A673 (cell line): ENCODE data around the gene MATN1. TPM values are rescaled to one million over a fixed set of nuclear protein-coding genes. Genes with fewer than 3 reads are reported as not detected.

Experiments
- BruUV-seq: library from RNA; stranded (reverse); fragments of 400-500 nt; replicated peaks from 2 replicates; lab custom pipeline; 2021; lab: Mats Ljungman, UMichigan
- CTCF ChIA-PET: fragments of 300-600 bp; sonication (Branson Sonifier 250); formaldehyde crosslinking; loops from one replicate; lab custom pipeline; 2022; ENCODE audit warnings: antibody characterized with exemption; lab: Charles Lee
- POLR2A ChIA-PET: fragments of 300-600 bp; sonication (Branson Sonifier 250); formaldehyde crosslinking; loops from one replicate; lab custom pipeline; 2022; ENCODE audit warnings: antibody characterized with exemption; ENCODE audit not compliant: low non-redundant PET; lab: Charles Lee
- DNase-seq: peaks from one replicate; pipeline ENCODE4 v3.0.0-alpha.2; 2015; ENCODE audit warnings: low spot score
- H3K27ac ChIP-seq: fragments of 200-600 bp; sonication (generic); 2 replicates; pipeline ENCODE4 v1.5.1; 2016; ENCODE audit warnings: mixed run types, low read depth, mild to moderate bottlenecking, mixed read lengths, antibody characterized with exemption, low read length; ENCODE audit not compliant: poor library complexity, severe bottlenecking
- H3K27me3 ChIP-seq: fragments of 200-600 bp; sonication (generic); replicated peaks from 2 replicates; pipeline ENCODE4 v1.6.1; 2017; ENCODE audit warnings: mixed run types, low read depth, mild to moderate bottlenecking, mixed read lengths, antibody characterized with exemption, low read length; ENCODE audit not compliant: insufficient read depth, poor library complexity
- H3K36me3 ChIP-seq: fragments of 200-600 bp; sonication (generic); 2 replicates; pipeline ENCODE4 v1.6.1; 2016; ENCODE audit warnings: mixed run types, mild to moderate bottlenecking, mixed read lengths, antibody characterized with exemption, low read length; ENCODE audit not compliant: insufficient read depth, poor library complexity, severe bottlenecking
- H3K4me1 ChIP-seq: fragments of 200-600 bp; sonication (generic); 2 replicates; pipeline ENCODE4 v1.6.1; 2017; ENCODE audit warnings: mixed run types, mild to moderate bottlenecking, mixed read lengths, antibody characterized with exemption, low read length; ENCODE audit not compliant: insufficient read depth, poor library complexity, severe bottlenecking
- H3K4me3 ChIP-seq: fragments of 200-600 bp; sonication (generic); 2 replicates; pipeline ENCODE4 v1.5.1; 2016; ENCODE audit warnings: low read depth, mixed run types, mild to moderate bottlenecking, mixed read lengths, low read length; ENCODE audit not compliant: poor library complexity, severe bottlenecking
- H3K9me3 ChIP-seq: fragments of 200-600 bp; sonication (generic); 2 replicates; pipeline ENCODE4 v1.6.1; 2016; ENCODE audit warnings: mixed run types, low read depth, mild to moderate bottlenecking, mixed read lengths, antibody characterized with exemption, low read length; ENCODE audit not compliant: poor library complexity, severe bottlenecking
- CTCF ChIP-seq: fragments of 300-800, 200-600 bp; sonication (generic); conservative IDR thresholded peaks from 2 replicates; pipeline ENCODE4 v1.5.1; 2017; ENCODE audit warnings: low read depth, mild to moderate bottlenecking, antibody characterized with exemption, low read length, moderate library complexity, mixed read lengths
- EZH2 ChIP-seq: fragments of 200-600 bp; sonication (generic); IDR thresholded peaks from 2 replicates; pipeline ENCODE4 v1.6.1; 2017; ENCODE audit warnings: borderline replicate concordance, low read depth, mild to moderate bottlenecking, mixed read lengths, antibody characterized with exemption, low read length; ENCODE audit not compliant: poor library complexity, severe bottlenecking
- intact Hi-C: fragments of 100-400 bp; cut with micrococcal nuclease; formaldehyde crosslinking; loops from one replicate; pipeline ENCODE4 v1.10.0; 2022; ENCODE audit not compliant: unreplicated experiment
- total RNA-seq: library from RNA; stranded (reverse); gene quantifications from 2 replicates; pipeline ENCODE4 v1.2.3, GENCODE V29; 2021

Gene MATN1
- total RNA-seq, 1 experiment from 2014 or later = not detected

GRCh38 chr1:30727824-30728223 lies 4.4 kb upstream of the MATN1 start:
- intact Hi-C loops = no loop called here
- Histone ChIP-seq H3K27me3 (no peaks in the 10 kb centered on the region), H3K4me3 (no peak overlapping the region), H3K27ac (no peak overlapping the region), H3K36me3 (no peaks in the 10 kb centered on the region), H3K9me3 (no peaks in the 10 kb centered on the region), H3K4me1 (no peaks in the 10 kb centered on the region)
- TF ChIP-seq CTCF (no peak), EZH2 (no peak)
- CTCF ChIA-PET = interaction anchor here (1.3 kb wide), 1 partner anchor 51 kb away, joined by 4 read pairs; no protein-coding TSS in a partner anchor
- no peak for DNase-seq
- no TSS peak for BruUV-seq
- POLR2A ChIA-PET = interaction anchor here (0.6 kb wide), 1 partner anchor 56 kb away, joined by 3 read pairs; no protein-coding TSS in a partner anchor

- no peaks in the 10 kb centered on the region for H3K9me3 ChIP-seq
- no TSS peak for BruUV-seq
- no peak for DNase-seq
- H3K4me1 ChIP-seq = no peaks in the 10 kb centered on the region
- intact Hi-C loops = no loop called here
- no peaks in the 10 kb centered on the region for H3K36me3 ChIP-seq
- POLR2A ChIA-PET = interaction anchor here (0.7 kb wide), 1 partner anchor 142 kb away, joined by 3 read pairs; no protein-coding TSS in a partner anchor
- no peak overlapping the region for H3K4me3 ChIP-seq
- CTCF ChIA-PET = interaction anchor here (1.3 kb wide), 1 partner anchor 52 kb away, joined by 4 read pairs; no protein-coding TSS in a partner anchor
- TF ChIP-seq CTCF (no peak), EZH2 (no peak)
- no peaks in the 10 kb centered on the region for H3K27me3 ChIP-seq
- no peak overlapping the region for H3K27ac ChIP-seq
Measured at GRCh38 chr1:30726773-30727684, 3.6 kb upstream of the MATN1 start.

- Histone ChIP-seq H3K36me3 (no peaks in the 10 kb centered on the region), H3K27ac (no peak overlapping the region), H3K9me3 (no peaks in the 10 kb centered on the region), H3K27me3 (no peaks in the 10 kb centered on the region), H3K4me3 (no peak overlapping the region), H3K4me1 (no peaks in the 10 kb centered on the region)
- ChIA-PET POLR2A (no interaction called here), CTCF (no interaction called here)
- TF ChIP-seq EZH2 = no peak
- no peak for TF ChIP-seq CTCF
- no TSS peak for BruUV-seq
- no peak for DNase-seq
- intact Hi-C loops = no loop called here
Measured at GRCh38 chr1:30726236-30726635, 2.9 kb upstream of the MATN1 start.
